AG04449 (cell line): ENCODE data around the gene PRRX1.

Experiments used
- CTCF ChIA-PET: fragments of 350-600 bp; formaldehyde crosslinking; extraction: SDS; loops from one replicate; lab custom pipeline; 2021; ENCODE audit warnings: antibody characterized with exemption; lab: Yijun Ruan, JAX
- POLR2A ChIA-PET: fragments of 400-600, 350-600 bp; formaldehyde crosslinking; extraction: SDS; loops from one replicate; lab custom pipeline; 2020; ENCODE audit warnings: antibody characterized with exemption, inconsistent platforms; lab: Yijun Ruan, JAX
- DNase-seq: peaks from one replicate; pipeline ENCODE4 v3.0.0-alpha.2; 2010; ENCODE audit warnings: low read depth, low spot score
- H3K4me3 ChIP-seq: 2 replicates; pipeline ENCODE4 v1.5.1; 2011; ENCODE audit warnings: low read depth, mild to moderate bottlenecking, control low read depth, low read length
- TF ChIP-seq, protein P1 (sequence below): IDR thresholded peaks from one replicate; pipeline ENCODE4 v1.5.1; 2011; ENCODE audit warnings: mild to moderate bottlenecking, moderate library complexity, low read length, control low read depth, inconsistent platforms; ENCODE audit not compliant: insufficient read depth; ENCODE audit errors: missing control alignments

The PRRX1 gene

DNA sequence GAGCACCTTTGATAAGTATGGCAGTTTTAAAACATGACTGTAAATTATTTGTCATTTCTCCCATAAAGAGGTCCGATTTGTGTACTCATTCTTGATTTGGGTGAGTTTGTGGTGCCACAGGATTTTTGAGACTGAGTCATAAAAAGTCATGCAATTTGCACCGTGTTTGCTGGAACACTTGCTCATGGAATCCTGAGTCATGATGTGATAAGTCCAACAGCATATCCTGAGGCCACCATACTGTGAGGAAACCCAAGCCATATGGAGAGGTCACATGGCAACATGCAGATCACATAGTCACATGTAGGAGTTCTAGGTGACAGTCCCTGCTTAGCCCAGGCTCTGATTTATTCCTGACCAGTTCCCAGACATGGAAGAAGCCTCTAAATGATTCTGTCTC is 40.8 kb upstream of the PRRX1 start:
- TF ChIP-seq, protein P1, sequence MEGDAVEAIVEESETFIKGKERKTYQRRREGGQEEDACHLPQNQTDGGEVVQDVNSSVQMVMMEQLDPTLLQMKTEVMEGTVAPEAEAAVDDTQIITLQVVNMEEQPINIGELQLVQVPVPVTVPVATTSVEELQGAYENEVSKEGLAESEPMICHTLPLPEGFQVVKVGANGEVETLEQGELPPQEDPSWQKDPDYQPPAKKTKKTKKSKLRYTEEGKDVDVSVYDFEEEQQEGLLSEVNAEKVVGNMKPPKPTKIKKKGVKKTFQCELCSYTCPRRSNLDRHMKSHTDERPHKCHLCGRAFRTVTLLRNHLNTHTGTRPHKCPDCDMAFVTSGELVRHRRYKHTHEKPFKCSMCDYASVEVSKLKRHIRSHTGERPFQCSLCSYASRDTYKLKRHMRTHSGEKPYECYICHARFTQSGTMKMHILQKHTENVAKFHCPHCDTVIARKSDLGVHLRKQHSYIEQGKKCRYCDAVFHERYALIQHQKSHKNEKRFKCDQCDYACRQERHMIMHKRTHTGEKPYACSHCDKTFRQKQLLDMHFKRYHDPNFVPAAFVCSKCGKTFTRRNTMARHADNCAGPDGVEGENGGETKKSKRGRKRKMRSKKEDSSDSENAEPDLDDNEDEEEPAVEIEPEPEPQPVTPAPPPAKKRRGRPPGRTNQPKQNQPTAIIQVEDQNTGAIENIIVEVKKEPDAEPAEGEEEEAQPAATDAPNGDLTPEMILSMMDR = no peak
- ChIA-PET CTCF (no interaction called here), POLR2A (no interaction called here)
- peak; percentile 56 for DNase-seq
- H3K4me3 ChIP-seq = no peak overlapping the region

- ChIA-PET POLR2A (no interaction called here), CTCF (no interaction called here)
- TF ChIP-seq, protein P1 = no peak
- no peak for DNase-seq
- H3K4me3 ChIP-seq = no peak overlapping the region
Observed at GRCh38 chr1:170624146-170624545, 39.8 kb upstream of the PRRX1 start.

GRCh38 chr1:170630977-170631376 is 33.0 kb upstream of the PRRX1 start:
- DNase-seq = no peak
- ChIA-PET POLR2A (no interaction called here), CTCF (no interaction called here)
- no peak overlapping the region for H3K4me3 ChIP-seq
- TF ChIP-seq, protein P1 = no peak

- no peak overlapping the region for H3K4me3 ChIP-seq
- POLR2A ChIA-PET = interaction anchor here (1.2 kb wide), 1 partner anchor 14 kb away, joined by 8 read pairs; no protein-coding TSS in a partner anchor
- CTCF ChIA-PET = no interaction called here
- peak; percentile 82 for DNase-seq
- TF ChIP-seq, protein P1 = no peak
Observed at GRCh38 chr1:170634293-170634692, 29.6 kb upstream of the PRRX1 start.

DNA sequence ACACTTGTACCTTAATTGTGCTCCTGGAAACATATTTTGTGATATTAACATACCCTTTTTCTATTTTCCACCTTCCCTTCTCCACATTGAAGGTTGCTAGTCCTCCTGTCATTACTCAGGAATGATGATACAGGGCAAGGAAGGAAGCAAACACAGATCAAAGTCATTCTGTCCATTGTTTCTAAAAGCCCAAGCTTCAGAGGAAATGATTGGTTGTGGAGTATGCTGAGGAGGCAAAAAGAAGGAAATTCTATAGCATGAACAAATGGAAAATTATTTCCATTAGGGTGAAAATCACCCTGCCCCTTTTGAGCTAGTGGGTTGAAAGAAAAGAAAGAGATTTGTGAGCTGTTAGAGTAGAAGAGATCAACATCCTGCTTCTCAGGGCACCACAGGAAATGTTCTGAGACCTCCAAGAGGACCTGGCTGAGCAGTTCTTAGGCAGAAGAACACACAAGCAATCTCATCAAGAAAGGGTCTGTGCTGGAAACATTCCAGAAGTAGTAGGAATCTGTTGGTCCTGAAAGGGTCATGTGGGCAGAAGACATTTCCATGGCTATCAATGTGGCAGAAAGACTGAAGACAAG is 29.0 kb upstream of the PRRX1 start:
- no peak for DNase-seq
- TF ChIP-seq, protein P1 = no peak
- H3K4me3 ChIP-seq = no peak overlapping the region
- ChIA-PET CTCF (no interaction called here), POLR2A (interaction anchor here (1.2 kb wide), 1 partner anchor 15 kb away, joined by 8 read pairs; no protein-coding TSS in a partner anchor)

DNA sequence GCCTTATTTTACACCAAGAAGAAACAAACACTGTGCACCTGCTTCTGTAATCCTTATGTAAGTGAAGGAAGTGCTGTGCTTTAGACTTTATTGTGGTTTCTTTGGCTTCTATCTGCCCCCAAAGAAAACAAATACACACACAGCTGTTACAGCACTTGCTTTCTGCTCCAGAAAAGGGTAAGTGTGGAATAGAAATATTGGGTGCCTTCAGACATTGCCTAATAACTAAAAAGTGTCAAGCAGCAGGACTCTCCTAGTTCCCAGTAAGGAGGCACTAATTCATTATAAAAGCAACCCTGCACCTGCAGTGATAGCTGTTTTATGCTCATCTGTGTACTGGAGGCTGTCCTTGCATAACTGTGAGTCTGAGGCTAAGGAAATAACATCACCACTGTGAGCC is 23.4 kb upstream of the PRRX1 start:
- no peak for DNase-seq
- ChIA-PET POLR2A (no interaction called here), CTCF (no interaction called here)
- TF ChIP-seq, protein P1 = no peak
- no peak overlapping the region for H3K4me3 ChIP-seq
